Neural cell (in vitro differentiated cells): ENCODE results near the gene TNFRSF4.

Experiments
- EZH2 ChIP-seq: fragments of 200-600, 300-800 bp; shearing (Covaris generic), sonication (generic); IDR thresholded peaks from 2 replicates; pipeline ENCODE4 v1.6.1; 2014; ENCODE audit warnings: antibody characterized with exemption, low read length, borderline replicate concordance, mild to moderate bottlenecking; ENCODE audit not compliant: insufficient read depth, poor library complexity, severe bottlenecking
- SMC3 ChIP-seq: fragments of 450-650 bp; conservative IDR thresholded peaks from 2 replicates; pipeline ENCODE4 v1.6.1; 2014; ENCODE audit warnings: antibody characterized with exemption, mild to moderate bottlenecking, moderate library complexity; ENCODE audit not compliant: poor library complexity
- TAF1 ChIP-seq: IDR thresholded peaks from 2 replicates; pipeline ENCODE4 v1.6.1; 2012; ENCODE audit warnings: low read depth
- TF ChIP-seq, protein P1 (sequence below): fragments of 450-650 bp; IDR thresholded peaks from 2 replicates; pipeline ENCODE4 v1.5.1; 2014; ENCODE audit warnings: antibody characterized with exemption, mild to moderate bottlenecking, moderate library complexity; ENCODE audit not compliant: poor library complexity, severe bottlenecking

DNA sequence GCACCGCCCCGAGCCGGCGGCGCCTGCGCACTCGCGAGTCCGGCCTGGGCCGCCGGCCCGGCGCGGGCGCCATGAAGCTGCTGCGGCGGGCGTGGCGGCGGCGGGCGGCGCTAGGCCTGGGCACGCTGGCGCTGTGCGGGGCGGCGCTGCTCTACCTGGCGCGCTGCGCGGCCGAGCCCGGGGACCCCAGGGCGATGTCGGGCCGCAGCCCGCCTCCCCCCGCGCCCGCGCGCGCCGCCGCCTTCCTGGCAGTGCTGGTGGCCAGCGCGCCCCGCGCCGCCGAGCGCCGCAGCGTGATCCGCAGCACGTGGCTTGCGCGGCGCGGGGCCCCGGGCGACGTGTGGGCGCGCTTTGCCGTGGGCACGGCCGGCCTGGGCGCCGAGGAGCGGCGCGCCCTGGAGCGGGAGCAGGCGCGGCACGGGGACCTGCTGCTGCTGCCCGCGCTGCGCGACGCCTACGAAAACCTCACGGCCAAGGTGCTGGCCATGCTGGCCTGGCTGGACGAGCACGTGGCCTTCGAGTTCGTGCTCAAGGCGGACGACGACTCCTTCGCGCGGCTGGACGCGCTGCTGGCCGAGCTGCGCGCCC is 18.3 kb upstream of the TNFRSF4 start, which contains the start of gene B3GALT6:
- TF ChIP-seq EZH2 (no peak), SMC3 (no peak), TAF1 (no peak)
- TF ChIP-seq, protein P1, sequence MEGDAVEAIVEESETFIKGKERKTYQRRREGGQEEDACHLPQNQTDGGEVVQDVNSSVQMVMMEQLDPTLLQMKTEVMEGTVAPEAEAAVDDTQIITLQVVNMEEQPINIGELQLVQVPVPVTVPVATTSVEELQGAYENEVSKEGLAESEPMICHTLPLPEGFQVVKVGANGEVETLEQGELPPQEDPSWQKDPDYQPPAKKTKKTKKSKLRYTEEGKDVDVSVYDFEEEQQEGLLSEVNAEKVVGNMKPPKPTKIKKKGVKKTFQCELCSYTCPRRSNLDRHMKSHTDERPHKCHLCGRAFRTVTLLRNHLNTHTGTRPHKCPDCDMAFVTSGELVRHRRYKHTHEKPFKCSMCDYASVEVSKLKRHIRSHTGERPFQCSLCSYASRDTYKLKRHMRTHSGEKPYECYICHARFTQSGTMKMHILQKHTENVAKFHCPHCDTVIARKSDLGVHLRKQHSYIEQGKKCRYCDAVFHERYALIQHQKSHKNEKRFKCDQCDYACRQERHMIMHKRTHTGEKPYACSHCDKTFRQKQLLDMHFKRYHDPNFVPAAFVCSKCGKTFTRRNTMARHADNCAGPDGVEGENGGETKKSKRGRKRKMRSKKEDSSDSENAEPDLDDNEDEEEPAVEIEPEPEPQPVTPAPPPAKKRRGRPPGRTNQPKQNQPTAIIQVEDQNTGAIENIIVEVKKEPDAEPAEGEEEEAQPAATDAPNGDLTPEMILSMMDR, result no peak
